GM19452 (cell line): Measurements from ENCODE around the gene PI4KA.
"Not testable (repeated sequence)": the region's sequence is repeated elsewhere in the genome, so short reads cannot be mapped to it uniquely, and the experiment has no call there.

Experiments used
- ATAC-seq: cut with Tn5 transposase; IDR thresholded peaks from one replicate; pipeline ENCODE4 v1.9.1; 2021; ENCODE audit not compliant: unreplicated experiment

The PI4KA gene

GRCh38 chr22:20858615-20859416, at the start of gene PI4KA, which contains the start of gene SNAP29:
Gene PI4KA (minus strand): TSS chr22:20858811. CDS start chr22:20858725, 86 bp downstream.
Gene SNAP29 (plus strand): TSS chr22:20859007. CDS start chr22:20859111, 104 bp downstream.
- peak; percentile 88 for ATAC-seq

DNA sequence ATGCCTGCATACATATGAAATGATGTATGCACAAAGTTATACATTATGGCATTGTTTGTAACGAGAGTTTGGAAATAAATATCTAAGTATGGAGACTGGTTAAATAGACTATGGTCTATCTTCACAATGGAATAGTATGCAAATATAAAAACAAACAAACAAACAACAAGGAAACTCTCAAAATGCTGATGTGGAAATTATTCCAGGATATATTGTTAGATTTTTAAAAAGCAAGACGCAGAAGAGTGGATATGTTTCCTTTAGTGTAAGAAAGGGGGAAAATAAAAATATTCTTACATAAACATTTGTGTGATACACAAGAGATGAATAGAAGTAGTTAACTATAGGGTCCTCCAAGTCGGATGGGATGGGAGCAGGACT, 47.8 kb upstream of the PI4KA start:
- ATAC-seq, result no peak

DNA sequence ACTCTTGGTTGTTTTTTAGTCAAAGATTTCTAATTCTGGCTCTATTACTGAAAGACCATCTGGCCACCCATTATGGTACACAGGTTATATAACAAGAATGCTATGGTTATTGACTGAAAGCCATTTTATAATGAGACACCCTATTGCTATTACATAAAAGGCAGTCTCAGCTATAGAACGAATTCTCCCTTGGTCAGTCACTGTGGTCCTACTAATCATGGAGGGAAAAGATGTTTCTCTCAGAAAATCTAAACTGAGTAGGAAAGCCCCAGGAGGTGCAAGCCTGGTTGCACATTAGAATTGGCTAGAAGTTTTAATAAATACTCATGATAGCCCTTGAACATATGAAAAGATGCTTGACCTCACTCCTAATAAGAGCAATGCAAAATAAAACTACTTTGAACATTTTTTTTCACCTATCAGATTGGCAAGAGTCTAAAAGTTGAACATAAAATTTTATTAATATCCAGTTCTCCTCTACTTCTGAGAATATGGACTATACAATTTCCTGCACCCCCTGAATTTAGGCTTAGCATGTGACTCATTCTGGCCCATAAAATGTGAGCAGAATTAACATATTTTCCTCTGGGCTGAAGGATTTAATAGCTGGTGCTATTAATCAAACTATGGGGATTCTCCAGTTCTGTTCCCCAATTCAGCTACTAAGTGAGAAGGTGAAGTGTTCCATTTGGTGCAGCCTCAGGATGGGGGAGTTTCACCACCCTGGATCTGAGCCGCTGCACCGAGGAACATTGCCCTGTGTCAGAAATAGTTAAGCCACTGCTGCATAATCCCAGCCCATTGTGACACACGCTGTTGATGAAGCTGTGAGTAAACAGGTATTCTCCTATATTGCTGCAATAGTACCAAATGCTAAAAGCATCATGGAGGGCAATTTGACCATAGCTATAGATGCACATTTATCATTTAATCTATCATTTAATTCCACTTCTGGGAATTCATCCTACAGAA, 47.1 kb upstream of the PI4KA start:
- no peak for ATAC-seq

GRCh38 chr22:20904980-20905355, 46.4 kb upstream of the PI4KA start:
- ATAC-seq, result no peak

DNA sequence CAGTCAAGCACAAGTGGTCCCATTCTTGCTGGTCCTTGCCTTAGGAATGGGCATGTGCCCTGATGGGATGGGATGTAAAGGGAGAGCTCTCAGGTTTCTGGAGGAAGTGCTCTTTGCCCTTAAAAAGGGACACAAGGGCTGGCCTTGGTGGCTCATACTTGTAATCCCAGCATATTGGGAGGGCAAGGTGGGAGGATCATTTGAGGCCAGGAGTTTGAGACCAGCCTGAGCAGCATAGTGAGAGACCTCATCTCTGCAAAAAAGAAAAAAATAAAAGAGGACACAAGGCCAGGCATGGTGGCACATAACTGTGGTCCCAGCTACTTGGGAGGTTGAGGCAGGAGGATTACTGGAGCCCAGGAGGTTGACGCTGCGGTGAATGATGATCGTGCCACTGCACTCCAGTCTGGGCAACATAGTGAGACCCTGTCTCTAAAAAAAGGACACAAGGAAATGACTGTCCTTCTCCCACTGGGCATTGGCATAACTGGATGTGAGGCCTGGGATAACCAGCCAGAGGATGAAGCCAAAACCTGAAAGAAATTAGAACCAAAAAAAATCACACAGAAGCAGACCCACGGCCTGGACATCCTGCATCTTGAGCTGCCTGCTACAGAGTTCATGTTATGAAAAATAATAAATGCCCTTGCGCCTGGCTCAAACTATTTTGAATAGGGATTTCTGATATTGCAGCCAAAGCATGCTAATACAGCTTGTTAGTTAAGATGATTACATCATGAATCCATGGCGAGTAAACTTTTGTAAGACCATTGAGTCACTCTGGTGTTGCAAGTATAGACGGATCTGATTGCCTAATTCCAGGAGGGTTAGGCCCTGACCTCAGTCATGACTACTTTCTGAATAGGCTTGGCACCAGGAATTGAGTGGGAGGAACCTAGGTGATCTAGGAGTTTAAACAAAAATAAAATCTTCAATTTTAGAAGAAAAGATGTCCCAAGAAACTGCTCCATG, 45.7 kb upstream of the PI4KA start:
- no peak for ATAC-seq

DNA sequence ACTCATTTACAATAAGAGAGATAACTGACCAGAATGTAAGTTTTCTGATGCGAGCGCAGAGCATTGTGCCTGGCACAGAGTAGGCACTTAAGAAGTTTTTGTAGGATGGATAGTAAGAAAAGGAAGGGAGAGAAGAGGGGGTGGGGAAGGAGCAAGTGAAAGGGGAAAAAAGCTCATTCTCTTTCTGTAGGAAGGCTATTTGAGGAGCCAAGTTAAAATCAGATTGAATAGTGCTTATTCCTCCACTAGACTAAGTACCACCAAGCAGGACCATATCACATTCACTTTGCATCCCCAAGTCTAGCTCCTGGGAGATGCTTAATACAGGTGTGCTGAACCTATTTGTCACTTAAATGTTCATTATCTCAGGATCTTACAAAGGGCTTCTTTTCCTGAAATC, 44.5 kb upstream of the PI4KA start:
- ATAC-seq, result no peak

DNA sequence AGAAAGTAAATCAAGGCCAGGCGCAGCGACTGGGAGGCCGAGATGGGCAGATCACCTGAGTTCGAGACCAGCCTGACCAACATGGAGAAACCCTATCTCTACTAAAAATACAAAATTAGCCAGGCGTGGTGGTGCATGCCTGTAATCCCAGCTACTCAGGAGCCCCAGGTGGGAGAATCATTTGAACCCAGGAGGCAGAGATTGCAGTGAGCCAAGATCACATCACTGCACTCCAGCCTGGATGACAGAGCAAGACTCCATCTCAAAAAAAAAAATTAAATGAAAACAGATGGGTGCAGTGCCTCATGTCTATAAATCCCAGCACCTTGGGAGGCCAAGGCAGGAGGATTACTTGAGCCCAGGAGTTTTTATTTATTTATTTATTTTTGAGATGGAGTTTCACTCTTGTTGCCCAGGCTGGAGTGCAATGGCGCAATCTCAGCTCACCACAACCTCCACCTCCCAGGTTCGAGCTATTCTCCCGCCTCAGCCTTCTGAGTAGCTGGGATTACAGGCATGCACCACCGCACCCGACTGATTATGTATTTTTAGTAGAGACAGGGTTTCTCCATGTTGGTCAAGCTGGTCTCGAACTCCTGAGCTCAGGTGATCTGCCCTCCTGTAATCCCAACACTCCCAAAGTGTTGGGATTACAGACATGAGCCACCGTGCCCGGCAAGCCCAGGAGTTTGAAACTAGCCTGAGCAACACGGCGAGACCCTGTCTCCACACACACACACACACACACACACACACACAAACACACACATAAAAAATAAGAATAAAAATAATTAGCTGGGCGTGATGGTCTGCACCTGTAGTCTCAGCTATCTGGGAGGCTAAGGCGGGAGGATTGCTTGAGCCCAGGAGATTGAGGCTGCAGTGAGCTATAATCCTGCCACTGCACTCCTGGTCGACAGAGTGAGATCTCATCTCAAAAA, 42.8 kb upstream of the PI4KA start:
- ATAC-seq, result not testable (repeated sequence)

GRCh38 chr22:20899827-20900423, 41.3 kb upstream of the PI4KA start:
- ATAC-seq, result no peak

GRCh38 chr22:20897737-20898136, 39.1 kb upstream of the PI4KA start:
- ATAC-seq, result not testable (repeated sequence)

DNA sequence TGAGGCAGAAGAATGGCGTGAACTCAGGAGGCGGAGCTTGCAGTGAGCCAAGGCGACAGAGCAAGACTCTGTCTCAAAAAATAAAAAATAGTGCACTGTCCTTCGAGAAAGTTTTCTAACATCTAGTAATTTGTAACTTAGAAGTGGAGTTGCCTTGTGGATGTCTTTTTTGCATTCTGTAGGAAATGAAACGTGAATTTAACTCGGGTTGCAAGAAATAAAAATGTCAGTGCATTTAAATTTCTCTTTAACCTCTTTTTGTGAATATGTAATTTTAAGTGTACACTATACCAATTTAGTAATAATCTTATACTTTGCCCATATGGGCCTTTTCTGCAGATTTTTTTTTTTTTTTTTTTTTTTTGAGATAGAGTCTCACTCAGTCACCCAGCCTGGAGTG, 32.4 kb upstream of the PI4KA start:
- no peak for ATAC-seq

DNA sequence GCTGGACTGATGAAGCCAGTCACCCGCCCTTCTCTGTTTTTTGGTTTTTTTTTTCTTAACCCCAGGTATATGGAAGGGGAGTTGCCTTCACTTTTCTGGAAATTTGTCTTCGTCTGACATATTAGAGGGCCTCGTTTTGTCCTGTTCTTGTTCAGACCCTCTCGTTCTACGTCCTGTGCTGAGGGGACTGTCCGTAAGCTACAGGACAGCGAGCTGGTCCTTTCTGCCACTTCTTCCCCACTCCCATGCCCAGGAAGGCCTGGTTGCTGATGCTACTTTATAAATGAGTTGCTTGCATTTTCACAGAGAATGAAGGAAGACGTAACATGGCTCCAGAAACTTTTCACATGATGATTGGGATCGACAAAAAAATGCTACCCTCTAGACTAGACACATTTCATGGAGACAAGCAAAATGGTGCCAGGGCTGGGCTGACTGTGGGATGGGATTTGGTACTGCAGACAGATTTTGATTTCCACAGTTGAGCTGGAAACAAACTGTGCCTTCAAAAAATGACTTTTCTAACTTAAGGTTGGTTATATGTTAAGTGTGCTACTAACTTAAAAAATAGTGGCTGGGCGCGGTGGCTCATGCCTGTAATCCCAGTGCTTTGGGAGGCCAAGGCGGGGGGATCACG, 31.4 kb upstream of the PI4KA start:
- no peak for ATAC-seq

DNA sequence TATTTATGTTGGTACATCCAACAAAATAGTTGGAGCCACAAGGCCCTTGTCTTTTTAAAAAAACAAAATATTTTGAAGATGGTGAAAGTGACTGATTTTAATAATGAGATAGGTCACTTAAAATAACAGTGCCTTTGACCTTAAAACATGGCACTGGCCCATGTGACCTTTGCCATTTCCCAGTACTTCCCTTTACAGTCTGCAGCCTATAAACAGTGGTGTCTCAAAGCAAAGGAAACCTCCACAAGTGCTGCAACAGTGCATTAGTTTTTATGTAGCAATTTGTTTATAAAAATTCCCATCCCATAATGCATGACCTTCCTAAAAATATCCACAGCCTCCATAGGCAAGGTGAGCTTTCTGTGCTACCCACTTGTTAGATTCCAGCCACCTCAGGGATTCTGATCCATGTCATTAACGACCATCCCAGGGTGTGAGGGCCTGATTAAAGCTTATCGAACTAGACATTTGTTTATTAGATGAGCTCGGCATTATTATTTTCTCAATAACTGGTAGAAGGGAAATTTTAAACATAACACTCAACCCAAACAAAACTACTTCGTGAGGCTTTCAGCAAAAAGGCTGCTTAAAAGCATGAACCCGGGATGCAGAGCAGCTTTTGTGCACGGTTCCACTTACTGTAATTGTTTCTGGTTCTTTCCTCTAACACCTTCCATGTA, 30.6 kb upstream of the PI4KA start:
- ATAC-seq, result no peak

DNA sequence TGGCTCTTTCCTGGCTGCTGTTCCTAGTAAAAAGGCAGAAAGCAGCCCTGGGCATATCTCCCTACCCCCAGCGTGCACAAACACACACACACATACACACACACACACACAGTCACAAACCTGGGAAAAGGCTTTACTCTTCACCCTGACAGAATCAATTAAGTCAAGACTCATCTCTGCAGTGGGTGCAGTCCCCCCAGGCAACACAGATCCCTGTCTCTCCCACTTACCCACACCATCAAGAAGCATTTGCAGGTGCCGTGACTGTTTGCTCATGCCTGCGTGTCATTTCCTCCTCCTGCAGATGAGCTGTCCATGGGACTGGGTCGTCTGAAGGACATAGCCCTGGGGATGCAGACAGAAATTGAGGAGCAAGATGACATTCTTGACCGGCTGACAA, 28.8 kb upstream of the PI4KA start:
- ATAC-seq, result no peak

DNA sequence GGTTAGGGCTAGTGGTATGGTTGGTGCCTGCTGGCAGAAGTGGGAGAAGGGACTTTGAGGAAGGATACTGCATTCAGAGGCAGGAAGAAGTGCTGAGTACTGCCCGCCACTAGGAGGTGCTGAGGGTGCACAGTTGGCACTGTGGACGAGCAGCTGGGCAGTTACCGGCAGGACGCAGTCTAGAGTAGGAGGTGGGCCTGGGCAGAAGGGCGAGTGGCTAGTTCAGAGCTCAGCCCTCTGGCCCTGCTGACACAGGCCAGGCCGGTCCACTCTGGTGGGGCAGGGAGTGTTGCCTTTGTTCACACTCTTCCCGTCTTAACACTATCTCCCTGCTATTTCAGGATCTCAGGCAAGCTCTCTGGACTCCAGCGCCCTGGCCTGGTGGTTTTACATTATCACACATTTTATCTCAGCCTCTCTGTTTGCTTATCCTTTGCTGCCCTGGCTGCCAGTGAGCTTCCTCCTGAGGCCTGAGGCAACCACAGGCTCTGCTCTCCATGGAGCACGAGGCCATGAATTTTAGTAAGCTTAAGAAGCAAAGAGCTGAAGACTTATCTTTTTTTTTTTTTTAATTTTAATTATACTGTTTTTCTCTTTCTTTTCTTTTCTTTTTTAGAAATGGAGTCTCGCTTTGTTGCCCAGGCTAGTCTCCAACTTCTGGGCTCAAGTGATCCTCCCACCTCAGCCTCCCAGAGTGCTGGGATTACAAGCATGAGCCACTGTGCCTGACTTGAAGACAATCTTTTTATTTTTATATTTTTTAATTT, 27.1 kb upstream of the PI4KA start:
- ATAC-seq, result no peak

DNA sequence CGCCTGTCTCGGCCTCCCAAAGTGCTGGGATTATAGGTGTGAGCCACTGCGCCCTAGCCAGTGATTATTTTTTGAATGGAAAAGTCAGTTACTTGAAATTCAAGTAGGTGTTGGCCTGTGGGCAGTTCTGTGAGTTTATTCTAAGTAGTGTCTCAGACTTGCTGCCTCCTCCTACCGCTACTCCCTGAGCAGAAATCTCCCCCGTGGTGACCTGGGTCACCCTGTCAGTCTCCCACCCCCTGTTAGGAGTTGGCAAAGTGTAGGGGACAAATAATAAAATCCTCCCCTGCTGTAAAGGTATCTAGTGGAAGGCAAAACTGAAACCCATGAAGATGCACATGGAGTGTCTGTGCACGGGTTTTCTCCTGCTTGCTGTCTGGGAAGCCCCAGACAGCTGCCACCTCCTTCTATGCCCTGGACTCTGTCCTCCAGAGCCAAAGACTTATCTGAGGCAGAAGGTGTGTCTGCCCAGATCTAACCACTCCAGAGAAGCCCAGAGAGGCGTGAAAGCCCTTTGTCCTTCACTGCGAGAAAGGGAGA, 26.5 kb upstream of the PI4KA start:
- no peak for ATAC-seq

DNA sequence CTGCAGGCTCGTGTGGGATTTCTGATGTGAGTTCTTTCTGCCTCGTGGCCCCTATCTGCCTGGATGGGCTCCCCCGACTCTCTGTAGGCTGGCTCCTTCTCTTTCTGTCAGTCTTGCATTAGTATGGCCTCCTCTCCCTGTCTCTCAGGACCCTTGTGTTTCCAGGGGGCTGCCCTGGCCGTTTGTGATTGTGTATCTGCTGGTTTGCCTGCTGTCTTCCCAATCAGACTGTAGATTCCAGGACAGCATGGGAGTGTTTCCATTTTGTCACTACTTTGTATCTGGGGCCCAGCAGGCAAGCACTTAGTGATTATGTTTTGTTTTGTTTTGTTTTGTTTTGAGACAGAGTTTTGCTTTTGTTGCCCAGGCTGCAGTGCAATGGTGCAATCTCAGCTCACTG, 25.8 kb upstream of the PI4KA start:
- ATAC-seq, result no peak

- no peak for ATAC-seq
Observed at GRCh38 chr22:20882855-20883254, 24.2 kb upstream of the PI4KA start.
